Measurements from ENCODE around the gene PROCA1. TPM values are rescaled to one million over a fixed set of nuclear protein-coding genes. Genes with fewer than 3 reads are reported as not detected.

Gene PROCA1
- total RNA-seq, 1 donor = 0.36 TPM

GRCh38 chr17:28704219-28704858, 7.3 kb downstream of the PROCA1 start:
- Histone ChIP-seq H2AFZ (ENCODE audit: low read length) (no peak overlapping the region), H3K4me1 (ENCODE audit: insufficient read depth, low read length) (no peaks in the 10 kb centered on the region), H3K79me2 (ENCODE audit: insufficient read depth, low read length) (no peaks in the 10 kb centered on the region), H4K20me1 (ENCODE audit: insufficient read depth, low read length) (no peaks in the 10 kb centered on the region), H3K9me3 (ENCODE audit: low read depth, low read length) (no peaks in the 10 kb centered on the region), H3K27me3 (ENCODE audit: insufficient read depth, low read length) (no peaks in the 10 kb centered on the region), H3K36me3 (ENCODE audit: insufficient read depth, low read length) (peaks cover 43% of the 10 kb centered on the region), H3K4me2 (ENCODE audit: insufficient read depth, low read length) (no peak overlapping the region), H3K27ac (ENCODE audit: low read depth, low read length) (no peak overlapping the region), H3K4me3 (ENCODE audit: insufficient read depth, low read length) (no peak overlapping the region)
- DNase-seq (ENCODE audit: insufficient read length, low spot score, missing footprints) = peak; percentile 54
- no peak for TF ChIP-seq CTCF (IDR thresholded peaks at IDR 0.05; ENCODE audit: extremely low read depth, low read depth, low read length)

DNA sequence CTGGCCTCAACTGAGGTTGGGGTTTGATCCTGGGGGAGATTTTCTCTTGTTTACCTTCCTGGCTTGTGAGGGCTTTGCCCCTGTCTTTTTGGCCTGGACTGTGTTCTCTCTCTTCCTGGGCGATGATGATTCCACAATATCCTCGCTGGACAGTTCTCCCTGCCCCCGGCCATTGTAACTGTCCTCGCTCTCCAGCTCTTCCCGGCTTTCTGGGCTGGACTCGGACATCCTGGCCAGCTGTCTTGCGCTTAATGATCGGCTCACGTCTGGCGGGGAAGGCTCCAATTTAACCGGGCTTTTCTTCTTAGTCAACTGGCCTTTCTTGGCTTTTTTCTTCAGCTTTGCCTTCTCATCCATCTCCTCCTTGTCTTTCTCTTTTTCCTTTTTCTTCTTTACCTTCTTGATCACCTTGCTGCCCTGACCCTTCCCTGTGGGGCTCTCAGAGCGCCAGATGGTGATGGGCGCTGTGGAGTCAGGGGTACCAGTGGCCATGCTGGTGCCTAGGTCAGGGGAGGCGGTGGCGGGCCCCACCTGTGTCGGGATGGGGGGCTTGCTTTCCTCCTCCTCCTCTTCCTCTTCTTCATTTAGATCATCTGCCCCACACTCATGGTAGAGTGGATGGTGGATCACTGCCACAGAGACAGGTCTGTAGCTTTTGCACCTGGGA, 8.0 kb downstream of the PROCA1 start:
- no peaks in the 10 kb centered on the region for H3K9me3 ChIP-seq (ENCODE audit: low read depth, low read length)
- no peaks in the 10 kb centered on the region for H3K79me2 ChIP-seq (ENCODE audit: insufficient read depth, low read length)
- H3K4me2 ChIP-seq (ENCODE audit: insufficient read depth, low read length) = no peak overlapping the region
- no peak overlapping the region for H3K4me3 ChIP-seq (ENCODE audit: insufficient read depth, low read length)
- H3K27me3 ChIP-seq (ENCODE audit: insufficient read depth, low read length) = no peaks in the 10 kb centered on the region
- H3K27ac ChIP-seq (ENCODE audit: low read depth, low read length) = no peak overlapping the region
- H3K4me1 ChIP-seq (ENCODE audit: insufficient read depth, low read length) = no peaks in the 10 kb centered on the region
- peaks cover 6% of the 10 kb centered on the region for H4K20me1 ChIP-seq (ENCODE audit: insufficient read depth, low read length)
- TF ChIP-seq CTCF (IDR thresholded peaks at IDR 0.05; ENCODE audit: extremely low read depth, low read depth, low read length) = no peak
- peak; percentile 71 for DNase-seq (ENCODE audit: insufficient read length, low spot score, missing footprints)
- H3K36me3 ChIP-seq (ENCODE audit: insufficient read depth, low read length) = peaks cover 49% of the 10 kb centered on the region
- no peak overlapping the region for H2AFZ ChIP-seq (ENCODE audit: low read length)

DNA sequence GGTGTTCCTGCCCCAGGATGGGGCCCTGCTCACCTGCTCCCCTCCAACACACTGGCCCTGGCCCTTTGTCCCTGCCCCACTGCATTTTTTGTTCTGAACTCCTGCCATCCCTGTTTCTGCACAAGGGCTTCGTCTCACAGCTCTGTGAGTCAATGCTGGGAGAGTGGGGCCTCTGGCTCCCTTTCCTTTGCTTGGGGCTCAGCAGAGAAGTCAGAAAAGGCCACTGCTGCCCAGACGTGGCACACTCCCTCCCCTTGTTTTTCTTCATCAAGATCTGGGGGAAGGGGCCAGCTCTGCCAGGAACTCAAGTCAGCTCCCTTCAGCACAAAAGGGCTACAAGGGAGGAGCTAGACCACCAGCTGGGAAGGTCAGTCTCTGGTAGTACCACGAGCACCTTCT, 8.9 kb downstream of the PROCA1 start:
- H3K27ac ChIP-seq (ENCODE audit: low read depth, low read length) = no peak overlapping the region
- no peaks in the 10 kb centered on the region for H3K9me3 ChIP-seq (ENCODE audit: low read depth, low read length)
- peaks cover 6% of the 10 kb centered on the region for H4K20me1 ChIP-seq (ENCODE audit: insufficient read depth, low read length)
- H3K4me2 ChIP-seq (ENCODE audit: insufficient read depth, low read length) = no peak overlapping the region
- H3K27me3 ChIP-seq (ENCODE audit: insufficient read depth, low read length) = no peaks in the 10 kb centered on the region
- H3K36me3 ChIP-seq (ENCODE audit: insufficient read depth, low read length) = peaks cover 59% of the 10 kb centered on the region
- DNase-seq (ENCODE audit: insufficient read length, low spot score, missing footprints) = peak; percentile 80
- H3K4me1 ChIP-seq (ENCODE audit: insufficient read depth, low read length) = no peaks in the 10 kb centered on the region
- H3K79me2 ChIP-seq (ENCODE audit: insufficient read depth, low read length) = no peaks in the 10 kb centered on the region
- H2AFZ ChIP-seq (ENCODE audit: low read length) = no peak overlapping the region
- no peak overlapping the region for H3K4me3 ChIP-seq (ENCODE audit: insufficient read depth, low read length)
- TF ChIP-seq CTCF (IDR thresholded peaks at IDR 0.05; ENCODE audit: extremely low read depth, low read depth, low read length) = no peak

- no peak for TF ChIP-seq CTCF (IDR thresholded peaks at IDR 0.05; ENCODE audit: extremely low read depth, low read depth, low read length)
- Histone ChIP-seq H3K36me3 (ENCODE audit: insufficient read depth, low read length) (peaks cover 64% of the 10 kb centered on the region), H3K4me1 (ENCODE audit: insufficient read depth, low read length) (no peaks in the 10 kb centered on the region), H3K79me2 (ENCODE audit: insufficient read depth, low read length) (no peaks in the 10 kb centered on the region), H3K4me3 (ENCODE audit: insufficient read depth, low read length) (no peak overlapping the region), H3K4me2 (ENCODE audit: insufficient read depth, low read length) (no peak overlapping the region), H4K20me1 (ENCODE audit: insufficient read depth, low read length) (peaks cover 6% of the 10 kb centered on the region), H3K27me3 (ENCODE audit: insufficient read depth, low read length) (no peaks in the 10 kb centered on the region), H3K27ac (ENCODE audit: low read depth, low read length) (no peak overlapping the region), H2AFZ (ENCODE audit: low read length) (no peak overlapping the region), H3K9me3 (ENCODE audit: low read depth, low read length) (no peaks in the 10 kb centered on the region)
- peak; percentile 51 for DNase-seq (ENCODE audit: insufficient read length, low spot score, missing footprints)
These were observed 9.5 kb downstream of the PROCA1 start for GRCh38 chr17:28702026-28702751.

Measured in osteoblast (primary cell).